H1 (cell line): Measurements from ENCODE around the gene KCTD8. TPM values are rescaled to one million over a fixed set of nuclear protein-coding genes. Genes with fewer than 3 reads are reported as not detected.
A peak's percentile ranks its signal among the peaks of the same experiment; 100 is the strongest.

Experiments used
- CTCF ChIA-PET: fragments of 300-600 bp; sonication (Branson Sonifier 250); formaldehyde crosslinking; loops from one replicate; lab custom pipeline; 2021; ENCODE audit not compliant: partially characterized antibody; lab: Charles Lee
- POLR2A ChIA-PET: fragments of 300-600 bp; sonication (Branson Sonifier 250); formaldehyde crosslinking; loops from one replicate; lab custom pipeline; 2021; ENCODE audit warnings: inconsistent platforms; ENCODE audit not compliant: partially characterized antibody; lab: Charles Lee
- DNase-seq, 2 experiments: peaks; one replicate each; pipeline versions ENCODE4 v3.0.0 to v3.0.0-alpha.2; 2010 to 2022; ENCODE audit warnings: low spot score in 2 of 2, low read depth in 1 of 2, mixed read lengths in 1 of 2
- FAIRE-seq: peaks from 2 replicates; lab custom pipeline; 2011; peaks lifted over from hg19 to GRCh38; lab: Jason Lieb, UNC
- H2AFZ ChIP-seq: 2 replicates; pipeline ENCODE4 v1.8.1; 2012; ENCODE audit warnings: low read length, inconsistent platforms
- H2AK5ac ChIP-seq: 2 replicates; pipeline ENCODE4 v1.6.1; 2013; ENCODE audit warnings: low read depth, low read length
- H2BK120ac ChIP-seq: replicated peaks from 2 replicates; pipeline ENCODE3; 2013; ENCODE audit warnings: low read depth, low read length, inconsistent platforms
- H2BK12ac ChIP-seq: 2 replicates; pipeline ENCODE4 v1.6.1; 2013; ENCODE audit warnings: low read depth, low read length
- H2BK15ac ChIP-seq: 2 replicates; pipeline ENCODE4 v1.6.1; 2013; ENCODE audit warnings: low read length
- H2BK20ac ChIP-seq: 2 replicates; pipeline ENCODE4 v1.6.1; 2013; ENCODE audit warnings: low read length
- H2BK5ac ChIP-seq: 2 replicates; pipeline ENCODE4 v1.6.1; 2013; ENCODE audit warnings: low read depth, low read length
- H3K14ac ChIP-seq: 2 replicates; pipeline ENCODE4 v1.6.1; 2013; ENCODE audit warnings: inconsistent platforms; ENCODE audit not compliant: insufficient read length
- H3K18ac ChIP-seq: 2 replicates; pipeline ENCODE4 v1.6.1; 2013; ENCODE audit warnings: low read length; ENCODE audit errors: extremely low read depth
- H3K23ac ChIP-seq: 2 replicates; pipeline ENCODE4 v1.6.1; 2013; ENCODE audit warnings: inconsistent platforms; ENCODE audit not compliant: insufficient read length
- H3K23me2 ChIP-seq: 2 replicates; pipeline ENCODE4 v1.6.1; 2013; ENCODE audit warnings: low read depth, low read length
- H3K27ac ChIP-seq: 2 replicates; pipeline ENCODE4 v1.6.1; 2011; ENCODE audit warnings: low read depth, low read length, inconsistent platforms
- H3K27me3 ChIP-seq, 4 experiments: replicated peaks in 1 of 4; 1 replicate in 1 of 4; 2 replicates in 3 of 4; pipeline versions ENCODE4 v1.6.1 to v1.8.1; 2011 to 2013; ENCODE audit warnings: low read length in 3 of 4, mild to moderate bottlenecking in 3 of 4, inconsistent platforms in 2 of 4, mixed read lengths in 2 of 4, moderate library complexity in 1 of 4; ENCODE audit not compliant: control insufficient read depth in 3 of 4, insufficient read depth in 3 of 4; ENCODE audit errors: extremely low read depth in 1 of 4
- H3K36me3 ChIP-seq, 4 experiments: 2 replicates each; pipeline versions ENCODE4 v1.6.1 to v1.8.1; 2011 to 2013; ENCODE audit warnings: mild to moderate bottlenecking in 4 of 4, low read length in 3 of 4, moderate library complexity in 2 of 4, control low read depth in 1 of 4, inconsistent platforms in 1 of 4; ENCODE audit not compliant: insufficient read depth in 4 of 4, control insufficient read depth in 2 of 4
- H3K4ac ChIP-seq: replicated peaks from 2 replicates; pipeline ENCODE3; 2013; ENCODE audit warnings: low read length, low read depth, mixed read lengths, inconsistent platforms; ENCODE audit not compliant: insufficient read length
- H3K4me1 ChIP-seq, 4 experiments: replicated peaks in 1 of 4; 1 replicate in 1 of 4; 2 replicates in 3 of 4; pipeline versions ENCODE4 v1.6.1 to v1.8.1; 2011 to 2013; ENCODE audit warnings: low read length in 3 of 4, inconsistent platforms in 2 of 4, mixed read lengths in 1 of 4; ENCODE audit not compliant: insufficient read depth in 4 of 4, control insufficient read depth in 3 of 4
- H3K4me2 ChIP-seq, 2 experiments: 2 replicates each; pipeline versions ENCODE4 v1.6.1 to v1.8.1; 2011 to 2013; ENCODE audit warnings: low read depth in 2 of 2, low read length in 2 of 2, control low read depth in 1 of 2, inconsistent platforms in 1 of 2, mild to moderate bottlenecking in 1 of 2; ENCODE audit not compliant: insufficient read depth in 1 of 2
- H3K4me3 ChIP-seq, 4 experiments: fragments of 200-600, 300-600 bp in 1 of 4; sonication (generic), shearing (Covaris generic), sonication (Bioruptor Twin) in 1 of 4; 2 replicates each; pipeline versions ENCODE4 v1.5.1 to v1.8.1; 2011 to 2016; ENCODE audit warnings: low read length in 4 of 4, low read depth in 3 of 4, control low read depth in 2 of 4, inconsistent platforms in 2 of 4, mild to moderate bottlenecking in 2 of 4, mixed read lengths in 1 of 4, moderate library complexity in 1 of 4; ENCODE audit not compliant: insufficient read depth in 2 of 4; ENCODE audit errors: extremely low read depth in 1 of 4
- H3K56ac ChIP-seq: replicated peaks from 2 replicates; pipeline ENCODE3; 2013; ENCODE audit warnings: low read depth, mild to moderate bottlenecking, mixed read lengths, low read length, inconsistent platforms; ENCODE audit not compliant: insufficient read length
- H3K79me1 ChIP-seq: 2 replicates; pipeline ENCODE4 v1.6.1; 2013; ENCODE audit warnings: low read depth, low read length, control low read depth
- H3K79me2 ChIP-seq, 2 experiments: 2 replicates each; pipeline versions ENCODE4 v1.6.1 to v1.8.1; 2012 to 2013; ENCODE audit warnings: low read length in 2 of 2, mild to moderate bottlenecking in 2 of 2, inconsistent platforms in 1 of 2; ENCODE audit not compliant: insufficient read depth in 2 of 2, control insufficient read depth in 1 of 2
- H3K9ac ChIP-seq, 4 experiments: replicated peaks in 1 of 4; 1 replicate in 1 of 4; 2 replicates in 3 of 4; pipeline versions ENCODE4 v1.6.1 to v1.8.1; 2011 to 2013; ENCODE audit warnings: low read depth in 3 of 4, low read length in 3 of 4, control low read depth in 2 of 4, mild to moderate bottlenecking in 2 of 4, moderate library complexity in 2 of 4, inconsistent platforms in 1 of 4; ENCODE audit errors: extremely low read depth in 1 of 4
- H3K9me3 ChIP-seq, 2 experiments: 2 replicates each; pipeline versions ENCODE4 v1.6.1 to v1.8.1; 2012 to 2013; ENCODE audit warnings: mild to moderate bottlenecking in 2 of 2, moderate library complexity in 2 of 2, control low read depth in 1 of 2, inconsistent platforms in 1 of 2, low read depth in 1 of 2, low read length in 1 of 2, mixed read lengths in 1 of 2; ENCODE audit not compliant: insufficient read depth in 2 of 2
- H4K20me1 ChIP-seq, 2 experiments: replicated peaks in 1 of 2; 2 replicates each; pipeline versions ENCODE3 to v1.8.1; 2011 to 2013; ENCODE audit warnings: inconsistent platforms in 2 of 2, low read length in 2 of 2, mild to moderate bottlenecking in 1 of 2; ENCODE audit not compliant: insufficient read depth in 2 of 2, control insufficient read depth in 1 of 2
- H4K5ac ChIP-seq: 2 replicates; pipeline ENCODE4 v1.6.1; 2013; ENCODE audit warnings: low read length, low read depth, mixed read lengths, inconsistent platforms; ENCODE audit not compliant: insufficient read length
- H4K8ac ChIP-seq: 2 replicates; pipeline ENCODE4 v1.8.0; 2013; ENCODE audit warnings: mild to moderate bottlenecking, moderate library complexity, low read length, inconsistent platforms; ENCODE audit not compliant: insufficient read depth; ENCODE audit errors: extremely low read depth
- H4K91ac ChIP-seq: replicated peaks from 2 replicates; pipeline ENCODE3; 2013; ENCODE audit warnings: low read length, mixed read lengths, inconsistent platforms; ENCODE audit not compliant: insufficient read length
- ASH2L ChIP-seq: fragments of 200-600, 300-600 bp; sonication (generic); IDR thresholded peaks from one replicate; pipeline ENCODE4 v1.7.1; 2017; ENCODE audit warnings: low read length
- CTCF ChIP-seq, 3 experiments: IDR thresholded peaks; 1 replicate in 2 of 3; 2 replicates in 1 of 3; pipeline versions ENCODE4 v1.5.1 to v1.6.1; 2011; ENCODE audit warnings: low read length in 3 of 3, mild to moderate bottlenecking in 3 of 3, inconsistent platforms in 2 of 3, low read depth in 1 of 3, moderate library complexity in 1 of 3; ENCODE audit not compliant: insufficient read depth in 1 of 3; ENCODE audit errors: control extremely low read depth in 1 of 3
- HDAC2 ChIP-seq, 2 experiments: fragments of 300-600 bp in 1 of 2; sonication (generic) in 1 of 2; IDR thresholded peaks; 2 replicates each; pipeline ENCODE4 v1.6.1; 2011 to 2012; ENCODE audit warnings: low read depth in 2 of 2, low read length in 2 of 2, mild to moderate bottlenecking in 2 of 2, moderate library complexity in 2 of 2, borderline replicate concordance in 1 of 2, inconsistent platforms in 1 of 2
- RBBP5 ChIP-seq: IDR thresholded peaks from 2 replicates; pipeline ENCODE4 v1.7.1; 2012; ENCODE audit warnings: low read depth, mild to moderate bottlenecking, inconsistent platforms, low read length, moderate library complexity, borderline replicate concordance
- SP1 ChIP-seq: IDR thresholded peaks from 2 replicates; pipeline ENCODE4 v1.6.1; 2011; ENCODE audit warnings: low read depth, low read length
- SP4 ChIP-seq: IDR thresholded peaks from 2 replicates; pipeline ENCODE4 v1.6.1; 2012; ENCODE audit warnings: low read length, inconsistent platforms
- WGBS, 2 experiments: shearing (Covaris generic) in 1 of 2; methylation state at CpG; one replicate each; pipeline versions ENCODE4 v1.1.6 to v1.1.7; 2013 to 2015; ENCODE audit warnings: low lambda C conversion rate in 2 of 2, mixed read lengths in 2 of 2, inconsistent platforms in 1 of 2, low coverage in 1 of 2, missing lambda C conversion rate in 1 of 2; ENCODE audit not compliant: insufficient replicate concordance in 2 of 2, insufficient coverage in 1 of 2, insufficient read length in 1 of 2; ENCODE audit errors: extremely low coverage in 1 of 2, missing lambda C conversion rate in 1 of 2; 5-methylcytosine and 5-hydroxymethylcytosine counted together
- polyA plus RNA-seq, 7 experiments: library from polyadenylated mRNA; depleted of rRNA in 3 of 7; stranded (reverse) in 5 of 7; unstranded in 2 of 7; fragments of >200 nt in 5 of 7; fragments of 200-250 nt in 2 of 7; gene quantifications; 1 replicate in 5 of 7; 2 replicates in 1 of 7; 4 replicates in 1 of 7; pipeline versions ENCODE4 v1.2.1 to v1.2.3, GENCODE V29; 2011 to 2013; ENCODE audit warnings: missing spikeins in 2 of 7, mixed read lengths in 2 of 7
- total RNA-seq: library from RNA; stranded (reverse); fragmentation: NEBNext Ultra II Directional; extraction: Animal tissue kit (Norgen Biotek cat#: 25700); gene quantifications from 2 replicates; pipeline ENCODE4 v1.2.1, GENCODE V29; 2021

KCTD8 gene
- total and polyA plus RNA-seq, 2 of the 8 experiments (the other 6 are each of a cell fraction or from before 2014, with no cell fraction given) = 2.9 to 3.7 TPM

- peak overlapping the region; percentile 84 for H4K8ac ChIP-seq
- H3K9ac ChIP-seq = peak overlapping the region; percentile 34 to 68 (median 52); a peak in 6 of 7 replicates
- H3K79me2 ChIP-seq = peaks cover 0 to 22% of the 10 kb centered on the region in 2 experiments; a peak in 2 of 4 replicates
- H2AK5ac ChIP-seq = no peak overlapping the region
- peaks cover 0 to 18% (median 9%) of the 10 kb centered on the region in 4 experiments; a peak in 5 of 7 replicates for H3K27me3 ChIP-seq
- no peak overlapping the region for H2BK120ac ChIP-seq
- no peaks in the 10 kb centered on the region for H3K36me3 ChIP-seq
- H2BK5ac ChIP-seq = no peak overlapping the region
- H2BK20ac ChIP-seq = no peak overlapping the region
- no peak for FAIRE-seq
- no peak overlapping the region for H3K56ac ChIP-seq
- H4K5ac ChIP-seq = no peak overlapping the region
- H3K14ac ChIP-seq = no peak overlapping the region
- H3K4me3 ChIP-seq = peak overlapping the region; percentile 44 to 72 (median 66)
- H2BK12ac ChIP-seq = peak overlapping the region; percentile 78; the same call in 1 of the 2 replicates
- peak in 1 of 2 experiments; percentile 75 for DNase-seq
- peak overlapping the region; percentile 86; the same call in 1 of the 2 replicates for H3K18ac ChIP-seq
- peaks cover 26% of the 10 kb centered on the region; the same call in 1 of the 2 replicates for H3K23me2 ChIP-seq
- no peaks in the 10 kb centered on the region; a peak in 1 of 7 replicates for H3K4me1 ChIP-seq
- H4K91ac ChIP-seq = no peak overlapping the region
- H4K20me1 ChIP-seq = peaks cover 2% of the 10 kb centered on the region in 2 experiments
- peak overlapping the region; percentile 55 for H2AFZ ChIP-seq
- H3K79me1 ChIP-seq = no peaks in the 10 kb centered on the region
- no peak overlapping the region for H3K4ac ChIP-seq
- ChIA-PET POLR2A (interaction anchor here (0.6 to 1.4 kb wide), 9 partner anchors 10 to 880 kb away, joined by 3 to 5 read pairs (median 3); no protein-coding TSS in a partner anchor), CTCF (interaction anchor here (0.6 to 2.5 kb wide), 9 partner anchors 14 to 1938 kb away, joined by 3 to 17 read pairs (median 7); partner anchors contain the start of gene GUF1)
- no peaks in the 10 kb centered on the region for H3K9me3 ChIP-seq
- H2BK15ac ChIP-seq = peak overlapping the region; percentile 95; the same call in 1 of the 2 replicates
- H3K4me2 ChIP-seq = peak overlapping the region; percentile 87 to 90
- no peak overlapping the region for H3K23ac ChIP-seq
- 2% methylated on average over 74 of the region's 110 CpGs; no CpG with 5 or more reads in 1 of the 2 experiments for WGBS, 2 experiments
- peak overlapping the region; percentile 27; the same call in 1 of the 2 replicates for H3K27ac ChIP-seq
- TF ChIP-seq HDAC2 (IDR thresholded peaks at IDR 0.05; ENCODE audit: borderline replicate concordance in 1 of 2, low read depth in 2 of 2, low read length in 2 of 2) = 0 out of 4 replicates have a peak, but pooled peaks of 1 of the 2 experiments have one; percentile 40
- no peak for TF ChIP-seq SP1
- peak in 1 of 3 experiments; percentile 15; a peak in 1 of 4 replicates for TF ChIP-seq CTCF (IDR thresholded peaks at IDR 0.05; ENCODE audit: control extremely low read depth in 1 of 3, insufficient read depth in 1 of 3, low read depth in 1 of 3, low read length in 3 of 3)
- TF ChIP-seq ASH2L = peak; percentile 54
- TF ChIP-seq SP4 = no peak
- TF ChIP-seq RBBP5 = peak; percentile 61
Measured at GRCh38 chr4:44447563-44448504, 775 bp downstream of the KCTD8 start.
